Activated B cell treated with CpG ODN at 0.5 μM for 24 hours (primary cell): ENCODE results near the gene TCL1A. TPM values are rescaled to one million over a fixed set of nuclear protein-coding genes. Genes with fewer than 3 reads are reported as not detected.
A peak's percentile ranks its signal among the peaks of the same experiment; 100 is the strongest.
"Not testable (repeated sequence)": the region's sequence is repeated elsewhere in the genome, so short reads cannot be mapped to it uniquely, and the experiment has no call there.

Experiments used
- ATAC-seq: fragments of 200-7000 bp; cut with Tn5 transposase; one replicate; pipeline ENCODE4 v1.10.0; 2021; ENCODE audit warnings: low read depth, mild to moderate bottlenecking, moderate library complexity
- CTCF ChIA-PET: fragments of 350-600 bp; sonication (Branson Sonifier 250); formaldehyde crosslinking; loops from one replicate; lab custom pipeline; 2021; ENCODE audit warnings: antibody characterized with exemption; lab: Charles Lee
- POLR2A ChIA-PET: fragments of 350-600 bp; sonication (Branson Sonifier 250); formaldehyde crosslinking; loops from one replicate; lab custom pipeline; 2021; ENCODE audit warnings: antibody characterized with exemption; lab: Charles Lee
- DNase-seq: peaks from one replicate; pipeline ENCODE4 v3.0.0; 2022
- H3K27ac Mint-ChIP-seq: one replicate; pipeline ENCODE4 v1.8.0; 2020; ENCODE audit warnings: mixed read lengths
- H3K27me3 Mint-ChIP-seq: one replicate; pipeline ENCODE4 v1.8.0; 2021; ENCODE audit warnings: mixed read lengths
- H3K36me3 Mint-ChIP-seq: one replicate; pipeline ENCODE4 v1.8.0; 2021; ENCODE audit warnings: low read depth, mixed read lengths
- H3K4me1 Mint-ChIP-seq: one replicate; pipeline ENCODE4 v1.8.0; 2021; ENCODE audit warnings: mixed read lengths
- H3K4me3 Mint-ChIP-seq: one replicate; pipeline ENCODE4 v1.8.0; 2020; ENCODE audit warnings: mild to moderate bottlenecking, mixed read lengths
- H3K9me3 Mint-ChIP-seq: one replicate; pipeline ENCODE4 v1.8.0; 2020; ENCODE audit warnings: mixed read lengths
- CTCF ChIP-seq: fragments of 200-600 bp; IDR thresholded peaks from one replicate; pipeline ENCODE4 v1.8.0; 2022; ENCODE audit warnings: antibody characterized with exemption, mild to moderate bottlenecking
- intact Hi-C: fragments of 100-400 bp; cut with micrococcal nuclease; formaldehyde crosslinking; loops from one replicate; pipeline ENCODE4 v1.15.1; 2024
- total RNA-seq: library from RNA; stranded (reverse); gene quantifications from 2 replicates; pipeline ENCODE4 v1.2.3, GENCODE V29; 2022

TCL1A gene
- total RNA-seq, 1 donor from 2014 or later = 234 TPM

- DNase-seq (no peak), ATAC-seq (no peak)
- Mint-ChIP-seq H3K4me1 (peaks cover 36% of the 10 kb centered on the region), H3K4me3 (no peak overlapping the region), H3K27me3 (no peaks in the 10 kb centered on the region), H3K27ac (peak overlapping the region; percentile 76), H3K9me3 (peaks cover 5% of the 10 kb centered on the region), H3K36me3 (peaks cover 9% of the 10 kb centered on the region)
- ChIA-PET CTCF (no interaction called here), POLR2A (interaction anchor here (1.2 kb wide), 1 partner anchor 28 kb away, joined by 5 read pairs; no protein-coding TSS in a partner anchor)
- TF ChIP-seq CTCF = no peak
- intact Hi-C loops = no loop called here
These were observed 25.4 kb upstream of the TCL1A start for GRCh38 chr14:95739356-95739755.

GRCh38 chr14:95733212-95733611 is 19.3 kb upstream of the TCL1A start:
- DNase-seq (no peak), ATAC-seq (no peak)
- Mint-ChIP-seq H3K27ac (peak overlapping the region; percentile 69), H3K4me3 (no peak overlapping the region), H3K36me3 (peaks cover 3% of the 10 kb centered on the region), H3K9me3 (no peaks in the 10 kb centered on the region), H3K27me3 (peaks cover 13% of the 10 kb centered on the region), H3K4me1 (peaks cover 49% of the 10 kb centered on the region)
- ChIA-PET POLR2A (no interaction called here), CTCF (no interaction called here)
- no peak for TF ChIP-seq CTCF
- intact Hi-C loops = no loop called here

- DNase-seq (no peak), ATAC-seq (no peak)
- H3K27ac Mint-ChIP-seq = peak overlapping the region; percentile 80
- intact Hi-C loops = no loop called here
- H3K4me3 Mint-ChIP-seq = no peak overlapping the region
- ChIA-PET CTCF (interaction anchor here (0.7 to 1.2 kb wide), 2 partner anchors 44 to 47 kb away, joined by 3 to 5 read pairs; no protein-coding TSS in a partner anchor), POLR2A (interaction anchor here (0.7 kb wide), 1 partner anchor 40 kb away, joined by 3 read pairs; no protein-coding TSS in a partner anchor)
- peaks cover 23% of the 10 kb centered on the region for H3K27me3 Mint-ChIP-seq
- TF ChIP-seq CTCF = no peak
- H3K9me3 Mint-ChIP-seq = no peaks in the 10 kb centered on the region
- H3K4me1 Mint-ChIP-seq = peaks cover 66% of the 10 kb centered on the region
- H3K36me3 Mint-ChIP-seq = peaks cover 3% of the 10 kb centered on the region
These were observed 16.2 kb upstream of the TCL1A start for GRCh38 chr14:95730126-95730525.

- H3K9me3 Mint-ChIP-seq, H3K36me3 Mint-ChIP-seq, DNase-seq: not testable (repeated sequence)
- Mint-ChIP-seq H3K4me3 (peak overlapping the region; percentile 63), H3K4me1 (peaks cover 70% of the 10 kb centered on the region), H3K27ac (peak overlapping the region; percentile 80), H3K27me3 (peaks cover 26% of the 10 kb centered on the region)
- ATAC-seq = peak; percentile 61
- ChIA-PET POLR2A (interaction anchor here (1.2 to 2.9 kb wide), 2 partner anchors 13 to 33 kb away, joined by 3 to 12 read pairs; no protein-coding TSS in a partner anchor), CTCF (interaction anchor here (0.7 kb wide), 1 partner anchor 46 kb away, joined by 3 read pairs; no protein-coding TSS in a partner anchor)
- intact Hi-C loops = loop anchor here (1.0 to 5.0 kb wide), 2 partner anchors 45 to 117 kb away; no protein-coding TSS in a partner anchor
These were observed 15.6 kb upstream of the TCL1A start for GRCh38 chr14:95729402-95730028.

- intact Hi-C loops = loop anchor here (2.0 to 5.0 kb wide), 2 partner anchors 30 to 115 kb away; no protein-coding TSS in a partner anchor
- peak overlapping the region; percentile 68 for H3K4me3 Mint-ChIP-seq
- CTCF ChIA-PET = interaction anchor here (1.8 to 4.3 kb wide), 3 partner anchors 12 to 47 kb away, joined by 5 to 30 read pairs (median 9); no protein-coding TSS in a partner anchor
These were observed 13.3 kb upstream of the TCL1A start for GRCh38 chr14:95727056-95727700.

More at GRCh38 chr14:95727056-95727700, 13.3 kb upstream of the TCL1A start:
- no peak for DNase-seq
- Mint-ChIP-seq H3K9me3 (peaks cover 5% of the 10 kb centered on the region), H3K27ac (peak overlapping the region; percentile 83), H3K36me3 (peaks cover 7% of the 10 kb centered on the region), H3K4me1 (peaks cover 85% of the 10 kb centered on the region), H3K27me3 (peaks cover 24% of the 10 kb centered on the region)
- ATAC-seq = no peak
- POLR2A ChIA-PET = interaction anchor here (1.0 to 2.9 kb wide), 7 partner anchors 13 to 53 kb away, joined by 3 to 12 read pairs (median 4); partner anchors contain the start of gene TCL1A
- no peak for TF ChIP-seq CTCF
